SK-N-SH (cell line): Measurements from ENCODE around the gene DGKD. TPM values are rescaled to one million over a fixed set of nuclear protein-coding genes. Genes with fewer than 3 reads are reported as not detected.

Experiments
- CTCF ChIA-PET: fragments of 300-600, 350-600 bp; formaldehyde crosslinking; extraction: SDS; loops from one replicate; lab custom pipeline; 2021; lab: Yijun Ruan, JAX
- POLR2A ChIA-PET: fragments of 350-600 bp; sonication (Branson Sonifier 250); formaldehyde crosslinking; extraction: SDS; loops from one replicate; lab custom pipeline; 2020; ENCODE audit warnings: antibody characterized with exemption, inconsistent platforms; lab: Yijun Ruan, JAX
- DNase-seq: peaks from one replicate; pipeline ENCODE4 v3.0.0; 2012
- H2AFZ ChIP-seq: fragments of 200-600 bp; sonication (generic); 2 replicates; pipeline ENCODE4 v1.8.1; 2016; ENCODE audit warnings: antibody characterized with exemption, mild to moderate bottlenecking, low read depth
- H3F3A ChIP-seq: fragments of 200-600 bp; sonication (generic); replicated peaks from 2 replicates; pipeline ENCODE3; 2016; ENCODE audit warnings: antibody characterized with exemption, mild to moderate bottlenecking; ENCODE audit not compliant: insufficient read depth
- H3K27ac ChIP-seq, 2 experiments: fragments of 200-500 bp in 1 of 2; fragments of 200-600 bp in 1 of 2; sonication (Bioruptor generic) in 1 of 2; sonication (generic), shearing (Covaris generic) in 1 of 2; 2 replicates each; pipeline versions ENCODE4 v1.5.1 to v1.6.1; 2014 to 2016; ENCODE audit warnings: low read depth in 2 of 2, inconsistent platforms in 1 of 2, low read length in 1 of 2, mild to moderate bottlenecking in 1 of 2, mixed read lengths in 1 of 2
- H3K27me3 ChIP-seq: fragments of 200-600 bp; sonication (generic), shearing (Covaris generic); 2 replicates; pipeline ENCODE4 v1.6.1; 2016; ENCODE audit warnings: mixed run types; ENCODE audit not compliant: insufficient read depth
- H3K36me3 ChIP-seq, 2 experiments: fragments of 200-500 bp in 1 of 2; fragments of 200-600 bp in 1 of 2; sonication (Bioruptor generic) in 1 of 2; sonication (generic) in 1 of 2; replicated peaks in 1 of 2; 2 replicates each; pipeline versions ENCODE3 to v1.5.1; 2014 to 2016; ENCODE audit warnings: low read length in 1 of 2, mild to moderate bottlenecking in 1 of 2; ENCODE audit not compliant: insufficient read depth in 2 of 2, control insufficient read depth in 1 of 2
- H3K4me1 ChIP-seq, 2 experiments: fragments of 200-500 bp in 1 of 2; fragments of 200-600 bp in 1 of 2; sonication (Bioruptor generic) in 1 of 2; sonication (generic), shearing (Covaris generic) in 1 of 2; 2 replicates each; pipeline versions ENCODE4 v1.5.1 to v1.6.1; 2014 to 2016; ENCODE audit warnings: low read depth in 1 of 2, low read length in 1 of 2, mixed run types in 1 of 2; ENCODE audit not compliant: insufficient read depth in 2 of 2, control insufficient read depth in 1 of 2
- H3K4me2 ChIP-seq: fragments of 200-600 bp; sonication (generic), shearing (Covaris generic); 2 replicates; pipeline ENCODE4 v1.6.1; 2017; ENCODE audit warnings: mixed run types
- H3K4me3 ChIP-seq, 2 experiments: fragments of 200-500 bp in 1 of 2; fragments of 200-600 bp in 1 of 2; sonication (Bioruptor generic) in 1 of 2; sonication (generic), shearing (Covaris generic) in 1 of 2; 2 replicates each; pipeline versions ENCODE4 v1.5.1 to v1.8.1; 2014 to 2016; ENCODE audit warnings: low read depth in 2 of 2, inconsistent platforms in 1 of 2, low read length in 1 of 2, mild to moderate bottlenecking in 1 of 2, mixed read lengths in 1 of 2, moderate library complexity in 1 of 2
- H3K79me2 ChIP-seq: fragments of 200-600 bp; sonication (generic); 2 replicates; pipeline ENCODE4 v1.8.1; 2017; ENCODE audit warnings: mild to moderate bottlenecking; ENCODE audit not compliant: insufficient read depth
- H3K9ac ChIP-seq: fragments of 200-600 bp; sonication (generic); 2 replicates; pipeline ENCODE4 v1.6.1; 2017; ENCODE audit warnings: mixed run types
- H3K9me2 ChIP-seq: fragments of 200-600 bp; sonication (generic); 2 replicates; pipeline ENCODE4 v1.6.1; 2017; ENCODE audit warnings: mixed run types
- H3K9me3 ChIP-seq: fragments of 200-600 bp; sonication (generic); 2 replicates; pipeline ENCODE4 v1.6.1; 2017; ENCODE audit warnings: mixed run types, mild to moderate bottlenecking, moderate library complexity
- H4K20me1 ChIP-seq: fragments of 200-600 bp; sonication (generic); 2 replicates; pipeline ENCODE4 v1.6.1; 2017; ENCODE audit warnings: mild to moderate bottlenecking, mixed run types; ENCODE audit not compliant: insufficient read depth
- EZH2phosphoT487 ChIP-seq: fragments of 200-600 bp; sonication (generic); IDR thresholded peaks from 2 replicates; pipeline ENCODE4 v1.6.1; 2017; ENCODE audit warnings: low read depth, mixed run types, mild to moderate bottlenecking, antibody characterized with exemption, moderate library complexity, borderline replicate concordance
- FOSL2 ChIP-seq: IDR thresholded peaks from 2 replicates; pipeline ENCODE4 v1.4.0; 2012; ENCODE audit warnings: low read depth, mild to moderate bottlenecking, moderate library complexity, borderline replicate concordance
- FOXJ3 ChIP-seq: sonication (generic); formaldehyde crosslinking; IDR thresholded peaks from 2 replicates; pipeline ENCODE4 v1.5.1; 2020; ENCODE audit warnings: mild to moderate bottlenecking, missing genetic modification reagents
- FOXM1 ChIP-seq: IDR thresholded peaks from 2 replicates; pipeline ENCODE4 v1.4.0; 2012; ENCODE audit warnings: low read depth, mild to moderate bottlenecking
- GATA2 ChIP-seq: sonication (generic); formaldehyde crosslinking; IDR thresholded peaks from 2 replicates; pipeline ENCODE4 v1.5.0; 2020; ENCODE audit warnings: mild to moderate bottlenecking, missing genetic modification reagents
- JUND ChIP-seq: IDR thresholded peaks from 2 replicates; pipeline ENCODE4 v1.4.0; 2012
- MXI1 ChIP-seq: IDR thresholded peaks from 2 replicates; pipeline ENCODE4 v1.6.1; 2012; ENCODE audit warnings: mild to moderate bottlenecking, low read depth, low read length, improper control_type of control experiment
- NRF1 ChIP-seq: IDR thresholded peaks from 2 replicates; pipeline ENCODE4 v1.6.1; 2012; ENCODE audit warnings: low read depth, mild to moderate bottlenecking, low read length
- RCOR1 ChIP-seq: fragments of 150-350 bp; IDR thresholded peaks from 2 replicates; pipeline ENCODE4 v1.6.1; 2017; ENCODE audit warnings: antibody characterized with exemption, low read length
- REST ChIP-seq: IDR thresholded peaks from 2 replicates; pipeline ENCODE4 v1.6.1; 2012; ENCODE audit warnings: mild to moderate bottlenecking, low read depth, low read length, moderate library complexity
- SIN3A ChIP-seq: IDR thresholded peaks from 2 replicates; pipeline ENCODE4 v1.6.1; 2012; ENCODE audit warnings: low read depth, mild to moderate bottlenecking, low read length, moderate library complexity, borderline replicate concordance
- SMC3 ChIP-seq: IDR thresholded peaks from 2 replicates; pipeline ENCODE4 v1.6.1; 2012; ENCODE audit warnings: low read depth, low read length, improper control_type of control experiment
- TEAD4 ChIP-seq: IDR thresholded peaks from 2 replicates; pipeline ENCODE4 v1.4.0; 2012; ENCODE audit warnings: mild to moderate bottlenecking, borderline replicate concordance; ENCODE audit not compliant: insufficient read depth
- USF1 ChIP-seq: IDR thresholded peaks from 2 replicates; pipeline ENCODE4 v1.4.0; 2012; ENCODE audit warnings: low read depth, borderline replicate concordance
- ZBTB33 ChIP-seq: IDR thresholded peaks from 2 replicates; pipeline ENCODE4 v1.4.0; 2012; ENCODE audit warnings: low read depth, borderline replicate concordance
- WGBS: methylation state at CpG from one replicate; pipeline ENCODE4 v1.1.6; 2017; ENCODE audit warnings: low lambda C conversion rate; 5-methylcytosine and 5-hydroxymethylcytosine counted together
- polyA plus RNA-seq, 3 experiments: library from polyadenylated mRNA; depleted of rRNA; stranded (reverse); fragments of >200 nt; gene quantifications; 2 replicates each; pipeline ENCODE4 v1.2.3, GENCODE V29; 2012
- TF ChIP-seq, protein P1 (sequence below): fragments of 200-600 bp; sonication (generic); IDR thresholded peaks from 2 replicates; pipeline ENCODE4 v1.6.1; 2017; ENCODE audit warnings: antibody characterized with exemption, mild to moderate bottlenecking, moderate library complexity
- TF ChIP-seq, protein P2 (sequence below): IDR thresholded peaks from 2 replicates; pipeline ENCODE4 v1.4.0; 2012; ENCODE audit warnings: low read depth

Gene DGKD
- polyA plus RNA-seq, 1 of the 3 experiments (the other 2 are of a cell fraction): 21.7 TPM

DNA sequence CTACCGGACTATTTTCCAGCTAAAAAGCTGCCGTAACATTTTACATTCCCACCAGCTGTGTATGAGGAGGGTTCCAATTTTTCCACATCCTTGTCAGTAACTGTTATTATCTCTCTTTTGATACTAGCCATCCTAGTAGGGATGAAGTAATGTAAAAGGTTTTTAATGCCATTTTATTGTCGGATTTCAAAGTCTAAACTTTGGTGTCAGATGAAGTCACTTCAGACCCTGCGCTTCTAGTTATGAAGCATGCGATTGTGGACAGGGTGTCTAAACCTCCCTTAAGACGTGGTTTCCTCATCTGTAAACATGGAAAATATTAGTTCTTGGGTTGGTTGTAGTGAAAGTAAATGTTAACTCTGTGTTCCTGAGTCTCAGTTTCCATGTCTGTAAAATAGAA, 4.7 kb downstream of the DGKD start:
- no peak for TF ChIP-seq NRF1
- TF ChIP-seq SMC3: no peak
- TF ChIP-seq TEAD4: no peak
- no peak for TF ChIP-seq REST
- no peak for TF ChIP-seq ZBTB33
- TF ChIP-seq GATA2: no peak
- no peak for TF ChIP-seq FOXJ3
- TF ChIP-seq MXI1: no peak
- no peak for TF ChIP-seq EZH2phosphoT487
- TF ChIP-seq SIN3A: no peak
- TF ChIP-seq JUND: no peak
- no peak for TF ChIP-seq FOXM1
- TF ChIP-seq, protein P1, sequence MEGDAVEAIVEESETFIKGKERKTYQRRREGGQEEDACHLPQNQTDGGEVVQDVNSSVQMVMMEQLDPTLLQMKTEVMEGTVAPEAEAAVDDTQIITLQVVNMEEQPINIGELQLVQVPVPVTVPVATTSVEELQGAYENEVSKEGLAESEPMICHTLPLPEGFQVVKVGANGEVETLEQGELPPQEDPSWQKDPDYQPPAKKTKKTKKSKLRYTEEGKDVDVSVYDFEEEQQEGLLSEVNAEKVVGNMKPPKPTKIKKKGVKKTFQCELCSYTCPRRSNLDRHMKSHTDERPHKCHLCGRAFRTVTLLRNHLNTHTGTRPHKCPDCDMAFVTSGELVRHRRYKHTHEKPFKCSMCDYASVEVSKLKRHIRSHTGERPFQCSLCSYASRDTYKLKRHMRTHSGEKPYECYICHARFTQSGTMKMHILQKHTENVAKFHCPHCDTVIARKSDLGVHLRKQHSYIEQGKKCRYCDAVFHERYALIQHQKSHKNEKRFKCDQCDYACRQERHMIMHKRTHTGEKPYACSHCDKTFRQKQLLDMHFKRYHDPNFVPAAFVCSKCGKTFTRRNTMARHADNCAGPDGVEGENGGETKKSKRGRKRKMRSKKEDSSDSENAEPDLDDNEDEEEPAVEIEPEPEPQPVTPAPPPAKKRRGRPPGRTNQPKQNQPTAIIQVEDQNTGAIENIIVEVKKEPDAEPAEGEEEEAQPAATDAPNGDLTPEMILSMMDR: no peak
- no peak for TF ChIP-seq RCOR1
- no peak for TF ChIP-seq USF1
- TF ChIP-seq, protein P2, sequence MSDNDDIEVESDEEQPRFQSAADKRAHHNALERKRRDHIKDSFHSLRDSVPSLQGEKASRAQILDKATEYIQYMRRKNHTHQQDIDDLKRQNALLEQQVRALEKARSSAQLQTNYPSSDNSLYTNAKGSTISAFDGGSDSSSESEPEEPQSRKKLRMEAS: no peak
- no peak for TF ChIP-seq FOSL2
- Histone ChIP-seq H3K9me2 (no peaks in the 10 kb centered on the region), H3K4me1 (peaks cover 8 to 14% of the 10 kb centered on the region in 2 experiments; a peak in 2 of 4 replicates), H3F3A (no peaks in the 10 kb centered on the region), H2AFZ (no peak overlapping the region), H3K27me3 (no peaks in the 10 kb centered on the region), H3K9me3 (no peaks in the 10 kb centered on the region; the same call in 1 of the 2 replicates), H3K4me3 (no peak overlapping the region), H3K36me3 (peaks cover 0 to 15% of the 10 kb centered on the region in 2 experiments), H3K79me2 (peaks cover 70% of the 10 kb centered on the region), H3K9ac (no peak overlapping the region), H3K4me2 (no peak overlapping the region), H4K20me1 (0 out of 2 replicates have a peak, but pooled peaks cover 11% of the 10 kb centered on the region), H3K27ac (no peak overlapping the region)
- CTCF ChIA-PET: no interaction called here
- POLR2A ChIA-PET: no interaction called here
- DNase-seq: no peak
- 93% methylated on average over 6 of the region's 6 CpGs for WGBS
